Panc1 (cell line): ENCODE data around the gene ZNF362. TPM values are rescaled to one million over a fixed set of nuclear protein-coding genes. Genes with fewer than 3 reads are reported as not detected.

Source experiments
- ATAC-seq: fragments of 200-7000 bp; cut with Tn5 transposase; 2 replicates; pipeline ENCODE4 v1.9.1; 2020; ENCODE audit warnings: mild to moderate bottlenecking, moderate library complexity
- BruUV-seq: library from RNA; stranded (reverse); fragments of 400-500 nt; replicated peaks from 2 replicates; lab custom pipeline; 2021; lab: Mats Ljungman, UMichigan
- CTCF ChIA-PET: fragments of 300-600 bp; sonication (Branson Sonifier 250); formaldehyde crosslinking; loops from one replicate; lab custom pipeline; 2022; ENCODE audit warnings: antibody characterized with exemption; lab: Charles Lee
- POLR2A ChIA-PET: fragments of 300-600 bp; sonication (Branson Sonifier 250); formaldehyde crosslinking; loops from one replicate; lab custom pipeline; 2022; ENCODE audit warnings: antibody characterized with exemption; lab: Charles Lee
- DNase-seq: peaks from one replicate; pipeline ENCODE4 v3.0.0-alpha.2; 2010; ENCODE audit warnings: low read depth, low spot score
- H3K27ac ChIP-seq: 2 replicates; pipeline ENCODE4 v1.5.1; 2011; ENCODE audit warnings: mild to moderate bottlenecking, low read length, inconsistent platforms
- H3K27me3 ChIP-seq: fragments of 200-500 bp; sonication (Bioruptor generic); 2 replicates; pipeline ENCODE4 v1.6.0; 2014; ENCODE audit warnings: low read length, inconsistent platforms; ENCODE audit not compliant: control insufficient read depth, insufficient read depth
- H3K36me3 ChIP-seq: fragments of 200-500 bp; sonication (Bioruptor generic); 2 replicates; pipeline ENCODE4 v1.5.1; 2014; ENCODE audit warnings: inconsistent platforms, mild to moderate bottlenecking, low read length, moderate library complexity; ENCODE audit not compliant: control insufficient read depth, insufficient read depth
- H3K4me1 ChIP-seq: 2 replicates; pipeline ENCODE4 v1.5.1; 2011; ENCODE audit warnings: inconsistent platforms, mild to moderate bottlenecking, low read length, moderate library complexity; ENCODE audit not compliant: control insufficient read depth, insufficient read depth
- H3K4me3 ChIP-seq, 2 experiments: 2 replicates each; pipeline ENCODE4 v1.5.1; 2011 to 2012; ENCODE audit warnings: low read depth in 2 of 2, low read length in 2 of 2, mild to moderate bottlenecking in 2 of 2, inconsistent platforms in 1 of 2, moderate library complexity in 1 of 2
- H3K9me3 ChIP-seq: fragments of 200-500 bp; sonication (Bioruptor generic); 2 replicates; pipeline ENCODE4 v1.5.1; 2014; ENCODE audit warnings: low read depth, mild to moderate bottlenecking, inconsistent platforms, low read length, moderate library complexity; ENCODE audit not compliant: control insufficient read depth, insufficient read depth
- CTCF ChIP-seq: fragments of 450-650 bp; IDR thresholded peaks from 2 replicates; pipeline ENCODE4 v1.5.1; 2017; ENCODE audit warnings: mild to moderate bottlenecking
- POLR2AphosphoS5 ChIP-seq: IDR thresholded peaks from 2 replicates; pipeline ENCODE4 v1.6.1; 2012; ENCODE audit warnings: mild to moderate bottlenecking, low read depth, low read length, moderate library complexity
- SIN3A ChIP-seq: IDR thresholded peaks from 2 replicates; pipeline ENCODE4 v1.6.1; 2012; ENCODE audit warnings: low read depth, mild to moderate bottlenecking, low read length, moderate library complexity, borderline replicate concordance; ENCODE audit not compliant: insufficient read depth
- TCF7L2 ChIP-seq: IDR thresholded peaks from 2 replicates; pipeline ENCODE4 v1.6.1; 2011; ENCODE audit warnings: mild to moderate bottlenecking, low read depth, low read length, inconsistent platforms
- in situ Hi-C: cut with HindIII; loops from 2 replicates; pipeline ENCODE4 v1.10.0; 2016; ENCODE audit warnings: low sequenced_read_pairs, low pct_unique_long_range_greater_than_20kb
- intact Hi-C: fragments of 100-400 bp; cut with micrococcal nuclease; formaldehyde crosslinking; loops from one replicate; pipeline ENCODE4 v1.10.0; 2022; ENCODE audit not compliant: unreplicated experiment
- total RNA-seq: library from RNA; stranded (reverse); gene quantifications from one replicate; pipeline ENCODE4 v1.2.1, GENCODE V29; 2021; ENCODE audit not compliant: unreplicated experiment
- TF ChIP-seq, protein P1 (sequence below), 2 experiments: IDR thresholded peaks; 2 replicates each; pipeline ENCODE4 v1.6.1; 2011 to 2012; ENCODE audit warnings: low read depth in 2 of 2, control low read depth in 1 of 2, low read length in 1 of 2, mild to moderate bottlenecking in 1 of 2, moderate library complexity in 1 of 2; ENCODE audit not compliant: insufficient read depth in 1 of 2

The ZNF362 gene
- total RNA-seq, 1 experiment from 2014 or later = 17.5 TPM

DNA sequence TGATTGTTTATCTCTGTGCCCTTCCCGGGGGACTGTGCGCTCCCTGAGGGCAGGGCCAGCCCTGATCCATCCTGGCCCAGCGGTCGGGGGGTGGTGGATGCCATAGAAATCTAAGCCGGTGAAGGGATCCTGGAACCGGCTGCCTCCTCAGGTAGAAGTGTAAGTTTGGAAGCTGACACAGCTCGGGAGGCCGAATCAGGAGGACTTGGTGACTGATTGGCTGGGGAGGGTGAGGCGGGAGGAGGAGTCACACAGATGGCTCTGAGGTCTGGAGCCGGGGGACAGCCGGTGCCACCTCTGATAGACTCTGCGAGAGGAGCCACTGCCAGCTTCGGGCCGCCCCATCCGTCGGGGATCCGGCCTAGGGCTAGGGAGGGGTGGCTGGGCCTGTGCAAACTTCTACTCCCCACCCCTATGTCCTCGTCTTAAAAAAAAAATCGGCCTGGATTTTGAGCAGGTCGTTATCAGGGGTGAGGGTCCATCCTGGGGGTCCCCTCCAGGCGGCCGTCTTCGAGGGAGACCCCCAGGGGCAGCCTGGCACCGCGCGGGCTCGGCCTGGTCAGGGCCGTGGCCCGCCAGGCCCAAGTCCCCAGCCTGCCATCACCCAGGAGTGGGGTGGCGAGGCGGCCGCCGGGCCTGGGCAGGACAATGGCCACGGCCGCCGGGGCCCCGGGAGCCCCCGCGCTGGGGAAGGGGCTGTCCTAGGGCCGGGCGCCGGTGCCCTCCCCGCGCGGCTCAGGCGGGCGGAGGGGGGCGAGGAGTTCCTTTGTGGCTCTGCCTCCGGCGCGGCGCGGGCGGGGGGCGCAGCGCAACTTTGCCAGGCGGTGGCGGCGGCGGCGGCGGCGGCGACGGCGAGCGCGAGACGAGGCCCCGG is 708 bp upstream of the ZNF362 start:
- peak overlapping the region; percentile 51 to 62 for H3K4me3 ChIP-seq
- peak overlapping the region; percentile 61 for H3K27ac ChIP-seq
- TF ChIP-seq CTCF (no peak), TCF7L2 (no peak), POLR2AphosphoS5 (peak; percentile 42; the same call in 1 of the 2 replicates), SIN3A (peak; percentile 29; the same call in 1 of the 2 replicates)
- TF ChIP-seq, protein P1, sequence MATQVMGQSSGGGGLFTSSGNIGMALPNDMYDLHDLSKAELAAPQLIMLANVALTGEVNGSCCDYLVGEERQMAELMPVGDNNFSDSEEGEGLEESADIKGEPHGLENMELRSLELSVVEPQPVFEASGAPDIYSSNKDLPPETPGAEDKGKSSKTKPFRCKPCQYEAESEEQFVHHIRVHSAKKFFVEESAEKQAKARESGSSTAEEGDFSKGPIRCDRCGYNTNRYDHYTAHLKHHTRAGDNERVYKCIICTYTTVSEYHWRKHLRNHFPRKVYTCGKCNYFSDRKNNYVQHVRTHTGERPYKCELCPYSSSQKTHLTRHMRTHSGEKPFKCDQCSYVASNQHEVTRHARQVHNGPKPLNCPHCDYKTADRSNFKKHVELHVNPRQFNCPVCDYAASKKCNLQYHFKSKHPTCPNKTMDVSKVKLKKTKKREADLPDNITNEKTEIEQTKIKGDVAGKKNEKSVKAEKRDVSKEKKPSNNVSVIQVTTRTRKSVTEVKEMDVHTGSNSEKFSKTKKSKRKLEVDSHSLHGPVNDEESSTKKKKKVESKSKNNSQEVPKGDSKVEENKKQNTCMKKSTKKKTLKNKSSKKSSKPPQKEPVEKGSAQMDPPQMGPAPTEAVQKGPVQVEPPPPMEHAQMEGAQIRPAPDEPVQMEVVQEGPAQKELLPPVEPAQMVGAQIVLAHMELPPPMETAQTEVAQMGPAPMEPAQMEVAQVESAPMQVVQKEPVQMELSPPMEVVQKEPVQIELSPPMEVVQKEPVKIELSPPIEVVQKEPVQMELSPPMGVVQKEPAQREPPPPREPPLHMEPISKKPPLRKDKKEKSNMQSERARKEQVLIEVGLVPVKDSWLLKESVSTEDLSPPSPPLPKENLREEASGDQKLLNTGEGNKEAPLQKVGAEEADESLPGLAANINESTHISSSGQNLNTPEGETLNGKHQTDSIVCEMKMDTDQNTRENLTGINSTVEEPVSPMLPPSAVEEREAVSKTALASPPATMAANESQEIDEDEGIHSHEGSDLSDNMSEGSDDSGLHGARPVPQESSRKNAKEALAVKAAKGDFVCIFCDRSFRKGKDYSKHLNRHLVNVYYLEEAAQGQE (IDR thresholded peaks at IDR 0.05; ENCODE audit: insufficient read depth in 1 of 2, low read depth in 2 of 2, low read length in 1 of 2) = no peak
- H3K4me1 ChIP-seq = peaks cover 11% of the 10 kb centered on the region
- ChIA-PET POLR2A (interaction anchor here (0.6 kb wide), 2 partner anchors 23 to 33 kb away, joined by 4 to 5 read pairs; no protein-coding TSS in a partner anchor), CTCF (interaction anchor here (0.7 kb wide), 1 partner anchor 40 kb away, joined by 3 read pairs; no protein-coding TSS in a partner anchor)
- DNase-seq (no peak), ATAC-seq (peak; percentile 85)
- BruUV-seq = no TSS peak
- no peaks in the 10 kb centered on the region for H3K36me3 ChIP-seq
- no peaks in the 10 kb centered on the region for H3K27me3 ChIP-seq
- in situ Hi-C loops (no loop called here), intact Hi-C loops (no loop called here)
- no peaks in the 10 kb centered on the region for H3K9me3 ChIP-seq

DNA sequence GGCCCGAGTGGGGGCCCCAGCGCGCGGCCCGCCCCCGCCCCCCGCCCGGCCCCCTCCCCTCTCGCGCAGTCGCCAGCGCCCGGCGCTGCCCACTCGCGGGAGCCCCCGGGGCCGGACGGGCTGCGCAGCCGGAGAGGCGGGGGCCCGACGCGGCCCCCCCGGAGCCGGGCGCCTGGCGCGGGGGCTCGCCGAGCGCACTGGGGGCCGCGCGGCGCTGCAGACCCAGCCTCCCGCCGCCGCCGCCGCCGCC is 146 bp upstream of the ZNF362 start:
- in situ Hi-C loops (no loop called here), intact Hi-C loops (no loop called here)
- TF ChIP-seq, protein P1 (IDR thresholded peaks at IDR 0.05; ENCODE audit: insufficient read depth in 1 of 2, low read depth in 2 of 2, low read length in 1 of 2) = no peak
- TF ChIP-seq POLR2AphosphoS5 = no peak
- no peak for TF ChIP-seq CTCF
- TF ChIP-seq SIN3A = no peak
- H3K4me3 ChIP-seq = peak overlapping the region in 1 of 2 experiments; percentile 67; a peak in 1 of 4 replicates
- peaks cover 11% of the 10 kb centered on the region for H3K4me1 ChIP-seq
- ChIA-PET CTCF (no interaction called here), POLR2A (no interaction called here)
- H3K27ac ChIP-seq = no peak overlapping the region
- no peak for ATAC-seq
- H3K36me3 ChIP-seq = no peaks in the 10 kb centered on the region
- no peak for DNase-seq
- no peaks in the 10 kb centered on the region for H3K9me3 ChIP-seq
- BruUV-seq = no TSS peak
- no peaks in the 10 kb centered on the region for H3K27me3 ChIP-seq
